GM15510 (cell line): Measurements from ENCODE around the gene KDM2B.

Experiments
- POLR2A ChIP-seq: IDR thresholded peaks from 3 replicates; pipeline ENCODE4 v1.6.1; 2011; ENCODE audit warnings: borderline replicate concordance; ENCODE audit not compliant: insufficient read length; ENCODE audit errors: extremely low read depth

The KDM2B gene

DNA sequence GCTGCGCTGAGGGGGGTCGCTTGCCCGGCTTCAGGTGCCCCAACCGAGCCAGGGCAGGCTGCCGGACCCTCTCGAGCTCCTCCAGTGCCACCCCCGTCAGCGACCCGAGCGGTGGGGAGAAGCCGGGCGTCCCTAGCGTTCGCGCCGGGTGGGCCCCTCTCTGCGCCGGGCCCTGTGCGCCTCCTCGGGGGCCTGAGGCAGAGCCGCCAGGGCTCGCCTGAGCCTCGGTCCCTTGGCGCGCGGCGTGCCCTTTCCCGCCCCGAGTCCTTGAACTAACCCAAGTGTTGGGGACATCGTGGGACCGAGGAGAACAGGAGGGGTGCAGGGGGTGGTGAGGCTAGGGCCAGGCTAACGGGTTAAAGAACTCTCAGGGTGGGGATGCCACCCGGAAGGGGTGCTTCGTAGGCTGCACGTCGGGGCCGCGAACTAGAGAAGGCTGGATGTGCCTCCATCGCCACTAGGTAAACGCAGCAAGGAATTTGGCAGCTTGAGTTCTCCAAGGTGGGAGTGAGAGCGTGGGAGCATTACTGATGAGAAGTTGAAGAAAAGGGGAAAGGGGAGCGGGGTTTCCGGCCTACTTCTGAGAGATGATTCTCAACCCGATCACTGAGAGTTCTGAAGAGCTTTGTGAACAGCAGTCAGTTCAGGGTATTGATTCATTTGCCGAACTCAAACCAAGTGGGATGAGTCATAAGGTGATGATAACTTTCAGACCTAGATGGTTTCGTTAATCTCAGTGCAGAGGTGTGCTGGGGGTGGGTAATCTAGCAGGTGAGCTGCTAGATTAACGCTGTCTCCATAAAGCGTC, 180.3 kb downstream of the KDM2B start:
- peak; percentile 32 for TF ChIP-seq POLR2A

DNA sequence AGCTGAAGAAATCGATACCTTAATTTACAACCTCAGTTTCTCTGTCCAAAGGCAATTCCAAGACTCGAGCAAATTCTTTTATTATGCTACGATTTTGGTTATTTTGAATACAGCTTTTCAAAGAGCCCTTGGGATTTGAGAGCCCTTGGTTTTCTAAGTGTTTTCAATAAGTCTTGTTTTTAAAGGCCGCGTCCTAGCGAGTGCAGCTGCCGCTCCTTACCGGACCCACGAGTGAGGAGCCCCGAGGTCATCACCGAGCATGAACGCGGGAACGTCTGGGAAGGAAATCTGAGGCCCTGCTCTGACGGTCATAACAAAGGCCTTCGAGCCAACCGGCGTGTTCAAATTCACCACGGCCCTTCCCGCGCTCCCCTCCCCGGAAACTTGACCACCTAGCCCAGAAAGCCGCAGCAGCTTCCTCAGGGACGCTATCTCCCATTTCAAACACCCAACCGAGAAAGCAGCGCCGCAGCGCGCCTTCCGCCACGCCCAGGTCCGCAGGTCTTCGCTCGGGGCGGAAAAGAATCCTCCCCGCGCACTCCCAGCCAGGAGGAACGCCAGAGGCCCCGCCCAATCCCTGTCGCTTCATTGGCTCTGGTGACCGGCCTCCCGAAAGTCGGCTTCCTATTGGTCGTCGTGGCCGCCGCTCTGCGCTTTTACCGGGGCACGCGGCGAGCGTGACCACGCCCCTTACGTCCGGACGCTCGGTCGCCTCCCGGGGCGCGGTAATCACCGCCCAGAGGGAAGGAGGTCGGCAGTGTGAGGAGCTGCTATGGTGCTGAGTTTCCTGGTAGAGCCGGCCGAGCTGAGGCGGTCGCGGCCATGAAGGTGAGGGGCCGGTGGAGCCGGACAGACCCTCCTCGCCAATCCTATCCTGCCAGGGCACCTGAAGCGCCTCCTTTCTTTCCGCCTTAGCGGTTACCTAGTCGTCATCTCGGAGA, 181.2 kb downstream of the KDM2B start, which contains the start of gene RNF34:
Gene RNF34, plus strand, starts transcription at position 728 of the 941 bp plus-strand sequence. Its CDS starts 95 bp downstream, at position 823.
- TF ChIP-seq POLR2A, result peak; percentile 98

DNA sequence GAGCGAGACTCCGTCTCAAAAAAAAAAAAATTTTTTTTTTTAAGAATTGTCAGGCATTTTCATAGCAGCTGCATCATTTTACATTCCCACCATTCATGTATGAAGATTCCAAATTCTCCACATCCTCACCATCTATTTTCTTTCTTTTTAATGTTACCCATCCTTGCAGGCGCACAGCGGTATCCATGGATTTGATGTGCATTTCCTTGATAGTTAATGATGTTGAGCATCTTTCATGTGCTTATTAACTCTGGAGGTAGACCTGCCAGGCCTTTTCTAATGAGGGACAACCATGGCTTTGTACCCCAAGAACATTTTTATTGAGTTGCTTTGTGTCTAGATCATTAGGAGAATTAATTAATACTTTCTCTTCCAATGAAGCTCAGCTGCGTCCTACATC, 182.5 kb downstream of the KDM2B start:
- no peak for TF ChIP-seq POLR2A

DNA sequence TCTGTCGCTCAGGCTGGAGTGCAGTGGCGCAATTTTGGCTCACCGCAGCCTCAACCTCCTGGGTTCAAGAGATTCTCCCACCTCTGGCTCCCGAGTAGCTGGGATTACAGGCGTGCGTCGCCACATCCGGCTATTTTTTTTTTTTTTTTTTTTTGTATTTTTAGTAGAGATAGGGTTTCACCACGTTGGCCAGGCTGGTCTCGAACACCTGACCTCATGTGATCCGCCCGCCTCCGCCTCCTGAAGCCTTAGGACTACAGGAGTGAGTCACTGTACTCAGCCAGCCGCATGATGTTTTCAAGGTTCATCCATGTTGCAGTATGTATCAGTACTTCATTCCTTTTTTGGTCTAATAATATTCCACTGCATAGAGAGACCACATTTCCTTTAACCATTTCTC, 183.3 kb downstream of the KDM2B start:
- TF ChIP-seq POLR2A, result no peak

DNA sequence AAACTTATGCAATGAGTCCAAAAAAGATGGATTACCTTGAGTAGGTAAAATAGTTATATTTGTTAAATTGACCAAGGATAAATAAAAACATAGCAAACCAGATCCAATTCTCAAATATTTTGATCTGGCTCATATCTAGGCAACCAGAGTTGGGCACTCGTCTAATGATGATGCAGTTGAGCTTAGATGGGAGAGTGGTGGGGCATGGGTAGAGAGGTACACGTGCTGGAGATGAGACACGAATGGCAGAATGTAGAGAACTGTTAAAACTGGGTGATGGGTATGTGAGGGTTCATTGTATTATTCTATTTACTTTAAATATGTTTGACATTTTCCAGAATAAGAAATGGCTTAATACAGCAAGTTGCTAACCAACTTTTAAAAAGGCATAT, 188.5 kb downstream of the KDM2B start:
- no peak for TF ChIP-seq POLR2A

DNA sequence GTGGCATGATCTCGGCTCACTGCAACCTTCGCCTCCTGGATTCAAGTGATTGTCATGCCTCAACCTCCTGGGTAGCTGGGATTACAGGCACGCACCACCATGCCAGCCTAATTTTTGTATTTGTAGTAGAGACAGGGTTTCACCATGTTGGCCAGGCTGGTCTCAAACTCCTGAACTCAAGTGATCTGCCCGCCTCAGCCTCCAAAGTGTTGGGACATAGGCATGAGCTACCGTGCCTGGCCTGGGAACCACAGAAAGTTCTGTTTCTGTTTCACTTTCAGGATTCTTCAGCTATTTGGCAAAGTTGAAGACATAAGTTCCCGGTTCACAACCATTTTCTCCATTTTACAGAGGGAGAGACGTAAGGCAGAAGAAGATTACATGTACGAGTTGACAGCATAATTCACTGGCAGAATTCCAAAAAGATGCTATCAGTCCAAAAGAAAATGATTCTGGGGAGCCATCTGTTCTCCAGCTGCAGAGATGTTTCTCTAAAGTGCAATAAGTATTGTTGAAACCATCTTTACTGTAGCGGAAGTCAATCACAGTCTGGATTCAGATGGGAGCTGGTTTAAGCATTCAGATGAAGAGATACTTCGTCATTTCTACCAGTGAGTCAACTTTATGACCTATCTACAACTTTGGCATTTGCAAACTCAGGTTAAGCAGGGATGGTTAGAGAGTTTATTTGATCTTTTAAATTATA, 189.1 kb downstream of the KDM2B start:
- no peak for TF ChIP-seq POLR2A

DNA sequence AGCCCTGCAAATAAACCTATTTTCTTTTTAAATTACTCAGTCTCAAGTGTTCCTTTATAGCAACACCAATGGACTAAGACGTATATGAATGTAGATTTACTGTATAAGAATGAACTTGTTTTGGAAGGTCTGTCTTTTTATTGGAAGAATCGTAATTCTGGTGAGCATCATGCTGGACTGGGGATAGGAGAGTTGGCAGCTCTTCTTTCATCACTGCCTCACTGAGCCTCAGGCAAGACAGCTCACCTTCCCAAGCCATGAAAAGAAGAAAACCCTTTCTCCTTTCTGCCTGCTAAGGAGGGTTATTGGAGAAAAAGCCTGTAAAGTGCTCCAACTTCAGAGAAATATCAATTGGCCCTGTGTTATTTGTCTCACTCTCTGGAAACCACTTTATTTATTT, 190.0 kb downstream of the KDM2B start:
- no peak for TF ChIP-seq POLR2A

DNA sequence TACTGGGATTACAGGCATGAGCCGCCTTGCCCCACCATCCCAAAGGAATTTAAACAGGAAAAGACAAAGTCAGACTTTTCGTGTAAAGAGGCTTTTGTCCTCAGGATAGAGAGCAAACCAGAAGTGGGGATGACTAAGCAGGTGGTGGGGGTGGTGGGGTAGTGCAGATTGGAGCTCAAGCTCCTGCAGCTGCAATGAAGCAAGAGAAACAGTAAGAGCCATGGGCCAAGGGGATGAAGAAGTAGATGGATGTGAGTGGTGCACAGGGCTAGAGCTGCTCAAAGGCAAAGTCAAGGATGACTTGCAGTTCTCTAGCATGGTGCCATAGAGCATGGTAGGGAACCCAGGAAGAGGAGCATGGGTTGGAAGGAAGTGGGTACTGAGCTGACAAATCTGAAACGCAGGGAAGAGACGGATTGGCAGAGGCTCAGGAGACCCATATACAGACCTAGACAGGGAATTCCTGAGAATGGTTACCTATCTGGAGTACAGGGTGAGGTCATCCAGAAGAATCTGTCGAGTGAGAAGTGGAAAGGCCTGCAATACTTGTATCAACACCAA, 192.3 kb downstream of the KDM2B start:
- no peak for TF ChIP-seq POLR2A

DNA sequence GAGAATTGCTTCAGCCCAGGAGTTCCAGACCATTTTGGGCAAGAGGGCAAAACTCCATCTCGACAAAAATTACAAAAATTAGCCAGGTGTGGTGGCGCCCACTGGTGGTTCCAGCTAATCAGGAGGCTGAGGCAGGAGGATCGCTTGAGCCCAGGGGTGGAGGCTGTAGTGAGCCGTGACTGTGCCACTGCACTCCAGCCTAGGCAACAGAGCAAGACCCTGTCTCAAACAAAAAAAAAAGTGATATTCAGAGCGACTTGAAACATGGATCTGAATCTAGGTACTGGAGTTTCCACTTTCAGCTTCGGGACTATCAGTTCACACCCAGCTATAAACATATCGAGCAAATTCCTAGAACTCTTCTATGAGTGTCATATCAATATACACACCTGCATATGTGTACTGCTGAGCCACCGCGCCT, 197.2 kb downstream of the KDM2B start:
- no peak for TF ChIP-seq POLR2A

DNA sequence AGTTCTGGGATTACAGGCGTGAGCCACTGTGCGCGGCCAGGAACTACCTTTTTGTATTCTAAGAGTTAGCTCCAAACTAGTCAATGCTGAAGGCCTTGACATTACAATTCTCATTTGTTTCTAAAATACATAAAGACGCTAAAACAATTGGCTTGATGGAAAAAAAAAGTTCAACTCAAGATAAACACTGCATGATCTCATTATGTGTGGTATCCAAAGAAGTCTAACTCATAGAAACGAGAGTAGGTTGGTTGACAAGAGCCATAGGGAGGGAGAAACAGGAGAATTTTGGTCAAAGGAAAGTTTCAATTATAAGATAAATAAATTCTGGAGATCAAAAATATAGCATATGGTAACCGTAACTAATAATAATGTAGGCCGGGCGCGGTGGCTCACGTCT, 200.9 kb downstream of the KDM2B start:
- TF ChIP-seq POLR2A, result no peak
